Measurements from ENCODE around the gene RFLNA. TPM values are rescaled to one million over a fixed set of nuclear protein-coding genes. Genes with fewer than 3 reads are reported as not detected.

The RFLNA gene
- polyA plus RNA-seq, 1 donor (not counting 4 experiments of a cell fraction or from before 2014, with no cell fraction given) = 1.1 TPM

DNA sequence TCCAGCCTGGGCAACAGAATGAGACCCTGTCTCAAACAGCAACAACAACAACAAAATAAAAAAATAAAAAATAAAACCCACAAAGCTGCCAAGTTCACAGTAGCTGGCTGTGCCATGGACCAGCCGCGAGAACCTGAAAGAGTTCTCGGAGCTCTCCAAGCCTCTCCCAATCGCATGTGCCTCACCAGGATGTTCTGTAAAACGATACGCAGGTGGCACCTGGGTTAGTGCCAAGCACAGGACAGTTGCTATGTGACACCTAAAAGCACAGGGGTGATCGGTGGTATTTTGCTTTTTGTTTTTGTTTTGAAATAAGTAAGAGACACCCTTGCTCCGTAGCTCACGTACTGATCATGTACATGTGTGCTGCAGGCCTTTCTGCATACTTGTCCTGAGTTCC lies 52.4 kb downstream of the RFLNA start:
- no peak for FAIRE-seq

DNA sequence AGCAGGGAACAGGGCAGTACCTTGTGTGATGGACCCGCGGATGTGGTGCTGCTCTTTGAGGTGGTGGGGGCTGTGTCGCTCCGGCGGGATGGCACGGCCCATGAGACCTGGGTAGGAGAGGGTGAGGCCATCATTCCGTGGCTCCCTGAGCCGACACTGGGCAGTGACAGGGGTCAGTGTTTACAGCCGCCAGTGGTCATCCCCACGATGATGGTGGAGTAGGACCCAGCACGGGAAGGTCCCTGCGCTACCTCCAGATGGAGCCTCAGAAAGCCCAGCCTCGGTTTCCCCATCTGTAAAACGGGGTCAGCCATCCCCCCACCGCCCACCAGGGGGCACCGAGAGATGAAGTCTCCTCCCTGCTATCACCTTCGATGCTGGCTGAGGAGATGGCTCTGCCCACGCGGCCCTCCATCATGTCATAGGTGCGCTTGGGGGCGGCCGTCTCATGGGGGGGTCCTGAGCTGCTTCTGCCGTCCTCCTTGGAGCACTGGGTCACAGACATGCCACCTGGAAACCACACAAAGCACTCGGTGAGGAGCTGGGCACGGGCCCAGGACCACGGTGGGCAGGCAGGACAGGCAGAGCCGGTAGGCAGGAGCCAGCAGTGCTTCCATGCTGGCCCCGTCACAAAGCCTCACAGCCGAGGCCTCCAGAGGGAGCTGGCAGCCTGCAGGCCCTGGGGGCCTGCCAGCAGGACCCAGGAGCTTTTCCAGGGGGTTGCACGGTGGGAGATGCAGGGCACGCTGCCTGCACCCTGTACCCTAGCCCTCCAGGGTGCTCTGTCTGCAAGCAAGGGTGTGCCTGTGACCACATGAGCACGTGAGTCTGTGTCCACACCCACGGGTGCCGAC lies 53.1 kb downstream of the RFLNA start:
- TF ChIP-seq, protein P1, sequence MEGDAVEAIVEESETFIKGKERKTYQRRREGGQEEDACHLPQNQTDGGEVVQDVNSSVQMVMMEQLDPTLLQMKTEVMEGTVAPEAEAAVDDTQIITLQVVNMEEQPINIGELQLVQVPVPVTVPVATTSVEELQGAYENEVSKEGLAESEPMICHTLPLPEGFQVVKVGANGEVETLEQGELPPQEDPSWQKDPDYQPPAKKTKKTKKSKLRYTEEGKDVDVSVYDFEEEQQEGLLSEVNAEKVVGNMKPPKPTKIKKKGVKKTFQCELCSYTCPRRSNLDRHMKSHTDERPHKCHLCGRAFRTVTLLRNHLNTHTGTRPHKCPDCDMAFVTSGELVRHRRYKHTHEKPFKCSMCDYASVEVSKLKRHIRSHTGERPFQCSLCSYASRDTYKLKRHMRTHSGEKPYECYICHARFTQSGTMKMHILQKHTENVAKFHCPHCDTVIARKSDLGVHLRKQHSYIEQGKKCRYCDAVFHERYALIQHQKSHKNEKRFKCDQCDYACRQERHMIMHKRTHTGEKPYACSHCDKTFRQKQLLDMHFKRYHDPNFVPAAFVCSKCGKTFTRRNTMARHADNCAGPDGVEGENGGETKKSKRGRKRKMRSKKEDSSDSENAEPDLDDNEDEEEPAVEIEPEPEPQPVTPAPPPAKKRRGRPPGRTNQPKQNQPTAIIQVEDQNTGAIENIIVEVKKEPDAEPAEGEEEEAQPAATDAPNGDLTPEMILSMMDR (optimal IDR thresholded peaks at IDR 0.05 in 1 of 3, IDR thresholded peaks at IDR 0.05 in 1 of 3, conservative IDR thresholded peaks at IDR 0.05 in 1 of 3; ENCODE audit: extremely low read depth in 1 of 3, insufficient read depth in 2 of 3, low read length in 3 of 3) = peak; percentile 37 to 68 (median 45)
- TF ChIP-seq EZH2 (IDR thresholded peaks at IDR 0.05; ENCODE audit: low read length) = no peak
- no peak for DNase-seq (ENCODE audit: low read depth, low spot score)
- no peaks in the 10 kb centered on the region for H3K4me1 ChIP-seq (ENCODE audit: control insufficient read depth, extremely low read depth, insufficient read depth, low read length)
- no peak overlapping the region for H3K4me2 ChIP-seq (ENCODE audit: control insufficient read depth, extremely low read depth, insufficient read depth, low read depth, low read length)
- no peaks in the 10 kb centered on the region for H3K79me2 ChIP-seq (ENCODE audit: control insufficient read depth, insufficient read depth, low read length)
- H2AFZ ChIP-seq (ENCODE audit: control insufficient read depth, low read length) = no peak overlapping the region
- H4K20me1 ChIP-seq (ENCODE audit: control insufficient read depth, extremely low read depth, insufficient read depth, low read length) = no peaks in the 10 kb centered on the region
- H3K4me3 ChIP-seq (ENCODE audit: control insufficient read depth in 2 of 3, extremely low read depth in 1 of 3, insufficient read depth in 2 of 3, low read depth in 1 of 3, low read length in 3 of 3) = no peak overlapping the region
- H3K36me3 ChIP-seq (ENCODE audit: control insufficient read depth in 2 of 2, extremely low read depth in 1 of 2, insufficient read depth in 2 of 2, low read length in 2 of 2) = peaks cover 29 to 44% of the 10 kb centered on the region in 2 experiments
- no peak overlapping the region for H3K9ac ChIP-seq (ENCODE audit: control insufficient read depth, extremely low read depth, insufficient read depth, low read length)
- H3K9me1 ChIP-seq (ENCODE audit: control insufficient read depth, extremely low read depth, insufficient read depth, low read length) = no peaks in the 10 kb centered on the region
- H3K27ac ChIP-seq (ENCODE audit: control insufficient read depth, insufficient read depth, low read length) = no peak overlapping the region
- FAIRE-seq = no peak
- no peaks in the 10 kb centered on the region for H3K27me3 ChIP-seq (ENCODE audit: control insufficient read depth, extremely low read depth, insufficient read depth, low read length)
- H3K9me3 ChIP-seq (ENCODE audit: control insufficient read depth, low read depth, low read length) = no peaks in the 10 kb centered on the region
- dilution Hi-C loops (cut with MboI; ENCODE audit: extremely low pct_ligation_motif_present, low sequenced_read_pairs) = no loop called here

More for the DNA sequence above, 52.4 kb downstream of the RFLNA start:
- Histone ChIP-seq H3K79me2 (ENCODE audit: control insufficient read depth, insufficient read depth, low read length) (no peaks in the 10 kb centered on the region), H3K4me2 (ENCODE audit: control insufficient read depth, extremely low read depth, insufficient read depth, low read depth, low read length) (no peak overlapping the region), H3K9me1 (ENCODE audit: control insufficient read depth, extremely low read depth, insufficient read depth, low read length) (no peaks in the 10 kb centered on the region), H2AFZ (ENCODE audit: control insufficient read depth, low read length) (no peak overlapping the region), H3K36me3 (ENCODE audit: control insufficient read depth in 2 of 2, extremely low read depth in 1 of 2, insufficient read depth in 2 of 2, low read length in 2 of 2) (peaks cover 22 to 40% of the 10 kb centered on the region in 2 experiments), H3K27me3 (ENCODE audit: control insufficient read depth, extremely low read depth, insufficient read depth, low read length) (no peaks in the 10 kb centered on the region), H3K4me1 (ENCODE audit: control insufficient read depth, extremely low read depth, insufficient read depth, low read length) (no peaks in the 10 kb centered on the region), H3K4me3 (ENCODE audit: control insufficient read depth in 2 of 3, extremely low read depth in 1 of 3, insufficient read depth in 2 of 3, low read depth in 1 of 3, low read length in 3 of 3) (no peak overlapping the region), H3K9ac (ENCODE audit: control insufficient read depth, extremely low read depth, insufficient read depth, low read length) (no peak overlapping the region), H4K20me1 (ENCODE audit: control insufficient read depth, extremely low read depth, insufficient read depth, low read length) (no peaks in the 10 kb centered on the region), H3K9me3 (ENCODE audit: control insufficient read depth, low read depth, low read length) (no peaks in the 10 kb centered on the region), H3K27ac (ENCODE audit: control insufficient read depth, insufficient read depth, low read length) (no peak overlapping the region)
- TF ChIP-seq EZH2 (IDR thresholded peaks at IDR 0.05; ENCODE audit: low read length) = no peak
- TF ChIP-seq, protein P1 (optimal IDR thresholded peaks at IDR 0.05 in 1 of 3, IDR thresholded peaks at IDR 0.05 in 1 of 3, conservative IDR thresholded peaks at IDR 0.05 in 1 of 3; ENCODE audit: extremely low read depth in 1 of 3, insufficient read depth in 2 of 3, low read length in 3 of 3) = no peak
- dilution Hi-C loops (cut with MboI; ENCODE audit: extremely low pct_ligation_motif_present, low sequenced_read_pairs) = no loop called here
- no peak for DNase-seq (ENCODE audit: low read depth, low spot score)
